A673 (cell line): ENCODE measurements around the gene CASZ1. TPM values are rescaled to one million over a fixed set of nuclear protein-coding genes. Genes with fewer than 3 reads are reported as not detected.

Source experiments
- BruUV-seq: library from RNA; stranded (reverse); fragments of 400-500 nt; replicated peaks from 2 replicates; lab custom pipeline; 2021; lab: Mats Ljungman, UMichigan
- CTCF ChIA-PET: fragments of 300-600 bp; sonication (Branson Sonifier 250); formaldehyde crosslinking; loops from one replicate; lab custom pipeline; 2022; ENCODE audit warnings: antibody characterized with exemption; lab: Charles Lee
- POLR2A ChIA-PET: fragments of 300-600 bp; sonication (Branson Sonifier 250); formaldehyde crosslinking; loops from one replicate; lab custom pipeline; 2022; ENCODE audit warnings: antibody characterized with exemption; ENCODE audit not compliant: low non-redundant PET; lab: Charles Lee
- DNase-seq: peaks from one replicate; pipeline ENCODE4 v3.0.0-alpha.2; 2015; ENCODE audit warnings: low spot score
- H3K27ac ChIP-seq: fragments of 200-600 bp; sonication (generic); 2 replicates; pipeline ENCODE4 v1.5.1; 2016; ENCODE audit warnings: mixed run types, low read depth, mild to moderate bottlenecking, mixed read lengths, antibody characterized with exemption, low read length; ENCODE audit not compliant: poor library complexity, severe bottlenecking
- H3K27me3 ChIP-seq: fragments of 200-600 bp; sonication (generic); replicated peaks from 2 replicates; pipeline ENCODE4 v1.6.1; 2017; ENCODE audit warnings: mixed run types, low read depth, mild to moderate bottlenecking, mixed read lengths, antibody characterized with exemption, low read length; ENCODE audit not compliant: insufficient read depth, poor library complexity
- H3K36me3 ChIP-seq: fragments of 200-600 bp; sonication (generic); 2 replicates; pipeline ENCODE4 v1.6.1; 2016; ENCODE audit warnings: mixed run types, mild to moderate bottlenecking, mixed read lengths, antibody characterized with exemption, low read length; ENCODE audit not compliant: insufficient read depth, poor library complexity, severe bottlenecking
- H3K4me1 ChIP-seq: fragments of 200-600 bp; sonication (generic); 2 replicates; pipeline ENCODE4 v1.6.1; 2017; ENCODE audit warnings: mixed run types, mild to moderate bottlenecking, mixed read lengths, antibody characterized with exemption, low read length; ENCODE audit not compliant: insufficient read depth, poor library complexity, severe bottlenecking
- H3K4me3 ChIP-seq: fragments of 200-600 bp; sonication (generic); 2 replicates; pipeline ENCODE4 v1.5.1; 2016; ENCODE audit warnings: low read depth, mixed run types, mild to moderate bottlenecking, mixed read lengths, low read length; ENCODE audit not compliant: poor library complexity, severe bottlenecking
- H3K9me3 ChIP-seq: fragments of 200-600 bp; sonication (generic); 2 replicates; pipeline ENCODE4 v1.6.1; 2016; ENCODE audit warnings: mixed run types, low read depth, mild to moderate bottlenecking, mixed read lengths, antibody characterized with exemption, low read length; ENCODE audit not compliant: poor library complexity, severe bottlenecking
- EZH2 ChIP-seq: fragments of 200-600 bp; sonication (generic); IDR thresholded peaks from 2 replicates; pipeline ENCODE4 v1.6.1; 2017; ENCODE audit warnings: borderline replicate concordance, low read depth, mild to moderate bottlenecking, mixed read lengths, antibody characterized with exemption, low read length; ENCODE audit not compliant: poor library complexity, severe bottlenecking
- intact Hi-C: fragments of 100-400 bp; cut with micrococcal nuclease; formaldehyde crosslinking; loops from one replicate; pipeline ENCODE4 v1.10.0; 2022; ENCODE audit not compliant: unreplicated experiment
- total RNA-seq: library from RNA; stranded (reverse); gene quantifications from 2 replicates; pipeline ENCODE4 v1.2.3, GENCODE V29; 2021
- TF ChIP-seq, protein P1 (sequence below): fragments of 300-800, 200-600 bp; sonication (generic); conservative IDR thresholded peaks from 2 replicates; pipeline ENCODE4 v1.5.1; 2017; ENCODE audit warnings: low read depth, mild to moderate bottlenecking, antibody characterized with exemption, low read length, moderate library complexity, mixed read lengths

The CASZ1 gene
- total RNA-seq, 1 experiment from 2014 or later, result 1.9 TPM

DNA sequence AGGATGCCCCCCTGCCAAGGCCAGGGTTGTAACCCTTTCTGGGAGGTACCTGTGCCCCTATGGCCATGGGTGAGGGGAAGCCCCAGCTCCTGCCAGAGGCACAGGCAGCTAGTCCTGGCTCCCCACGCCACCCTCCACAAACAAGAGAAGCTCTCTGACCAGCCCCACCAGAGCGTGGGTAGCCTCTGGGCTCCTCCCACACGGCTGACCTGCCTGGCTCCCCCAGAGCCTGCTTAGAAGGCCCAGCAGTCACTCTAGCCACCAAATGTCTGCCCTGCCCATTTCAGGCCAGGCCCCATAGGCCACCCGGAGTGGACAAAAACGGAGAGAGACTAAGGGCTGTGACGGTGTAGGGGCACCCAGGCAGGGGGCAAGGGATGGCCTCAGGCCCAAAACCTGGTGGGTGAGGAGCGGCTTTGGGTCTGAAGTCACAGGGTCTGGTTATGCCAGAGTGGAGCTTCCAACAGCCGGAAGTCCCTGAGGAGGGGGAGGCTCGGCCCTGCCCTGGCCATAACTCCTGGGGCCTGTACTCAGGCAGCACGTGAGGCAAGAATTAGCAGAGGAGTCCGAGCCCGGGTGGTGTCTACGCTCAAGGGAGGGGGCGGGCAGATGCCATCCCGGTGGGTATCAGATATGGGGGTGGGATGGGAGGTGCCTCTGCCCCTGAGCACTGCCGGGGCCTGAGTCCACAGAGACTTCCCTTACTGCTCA is 155.4 kb downstream of the CASZ1 start:
- peaks cover 14% of the 10 kb centered on the region for H3K4me1 ChIP-seq
- H3K27ac ChIP-seq, result no peak overlapping the region
- no TSS peak for BruUV-seq
- no peaks in the 10 kb centered on the region for H3K27me3 ChIP-seq
- no peak overlapping the region for H3K4me3 ChIP-seq
- H3K9me3 ChIP-seq, result no peaks in the 10 kb centered on the region
- no peak for DNase-seq
- intact Hi-C loops, result no loop called here
- ChIA-PET POLR2A (no interaction called here), CTCF (no interaction called here)
- TF ChIP-seq, protein P1, sequence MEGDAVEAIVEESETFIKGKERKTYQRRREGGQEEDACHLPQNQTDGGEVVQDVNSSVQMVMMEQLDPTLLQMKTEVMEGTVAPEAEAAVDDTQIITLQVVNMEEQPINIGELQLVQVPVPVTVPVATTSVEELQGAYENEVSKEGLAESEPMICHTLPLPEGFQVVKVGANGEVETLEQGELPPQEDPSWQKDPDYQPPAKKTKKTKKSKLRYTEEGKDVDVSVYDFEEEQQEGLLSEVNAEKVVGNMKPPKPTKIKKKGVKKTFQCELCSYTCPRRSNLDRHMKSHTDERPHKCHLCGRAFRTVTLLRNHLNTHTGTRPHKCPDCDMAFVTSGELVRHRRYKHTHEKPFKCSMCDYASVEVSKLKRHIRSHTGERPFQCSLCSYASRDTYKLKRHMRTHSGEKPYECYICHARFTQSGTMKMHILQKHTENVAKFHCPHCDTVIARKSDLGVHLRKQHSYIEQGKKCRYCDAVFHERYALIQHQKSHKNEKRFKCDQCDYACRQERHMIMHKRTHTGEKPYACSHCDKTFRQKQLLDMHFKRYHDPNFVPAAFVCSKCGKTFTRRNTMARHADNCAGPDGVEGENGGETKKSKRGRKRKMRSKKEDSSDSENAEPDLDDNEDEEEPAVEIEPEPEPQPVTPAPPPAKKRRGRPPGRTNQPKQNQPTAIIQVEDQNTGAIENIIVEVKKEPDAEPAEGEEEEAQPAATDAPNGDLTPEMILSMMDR, result no peak
- no peak for TF ChIP-seq EZH2
- no peaks in the 10 kb centered on the region for H3K36me3 ChIP-seq

DNA sequence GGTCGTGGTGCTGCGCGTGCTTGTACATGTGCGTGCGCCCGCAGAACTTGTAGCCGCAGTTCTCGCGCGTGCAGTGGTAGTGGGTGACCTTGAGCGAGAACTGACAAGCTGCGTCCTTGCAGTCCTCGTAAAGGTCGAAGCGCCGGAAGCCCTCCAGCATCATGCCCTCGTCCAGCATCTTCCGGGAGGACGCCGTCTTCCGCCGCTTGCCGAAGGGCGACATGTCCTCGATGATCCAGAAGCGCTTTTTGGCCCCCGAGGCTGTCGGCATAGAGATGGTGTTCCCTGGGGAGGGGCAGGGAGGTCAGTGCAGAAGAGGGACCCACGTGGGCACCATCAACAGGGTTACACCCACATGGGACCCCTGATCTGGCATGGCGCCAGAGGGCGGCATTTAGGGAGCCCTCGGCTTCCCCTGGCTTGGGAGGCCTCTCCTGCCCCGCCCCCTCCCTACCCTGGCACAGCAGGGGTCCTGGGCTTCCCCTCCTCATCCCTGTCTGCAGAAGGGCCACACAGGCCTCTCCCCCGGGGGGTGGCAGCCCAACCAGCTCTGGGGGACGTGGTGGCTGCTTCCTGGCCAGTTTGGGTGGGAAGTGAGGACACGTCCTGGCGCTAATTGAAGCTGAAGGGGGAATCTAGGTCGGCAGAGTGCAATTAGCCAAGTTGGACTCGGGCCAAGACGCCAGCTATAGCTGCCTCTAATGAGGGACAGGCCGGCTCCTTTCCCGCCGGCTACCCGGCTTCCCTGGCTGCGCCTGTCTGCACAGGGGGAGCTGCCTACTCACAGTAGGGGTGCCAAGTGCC is 156.5 kb downstream of the CASZ1 start:
- ChIA-PET CTCF (no interaction called here), POLR2A (no interaction called here)
- Histone ChIP-seq H3K9me3 (no peaks in the 10 kb centered on the region), H3K4me3 (no peak overlapping the region), H3K4me1 (peaks cover 24% of the 10 kb centered on the region), H3K36me3 (no peaks in the 10 kb centered on the region), H3K27me3 (no peaks in the 10 kb centered on the region), H3K27ac (no peak overlapping the region)
- intact Hi-C loops, result no loop called here
- no TSS peak for BruUV-seq
- peak; percentile 70 for DNase-seq
- no peak for TF ChIP-seq EZH2
- TF ChIP-seq, protein P1, result no peak

DNA sequence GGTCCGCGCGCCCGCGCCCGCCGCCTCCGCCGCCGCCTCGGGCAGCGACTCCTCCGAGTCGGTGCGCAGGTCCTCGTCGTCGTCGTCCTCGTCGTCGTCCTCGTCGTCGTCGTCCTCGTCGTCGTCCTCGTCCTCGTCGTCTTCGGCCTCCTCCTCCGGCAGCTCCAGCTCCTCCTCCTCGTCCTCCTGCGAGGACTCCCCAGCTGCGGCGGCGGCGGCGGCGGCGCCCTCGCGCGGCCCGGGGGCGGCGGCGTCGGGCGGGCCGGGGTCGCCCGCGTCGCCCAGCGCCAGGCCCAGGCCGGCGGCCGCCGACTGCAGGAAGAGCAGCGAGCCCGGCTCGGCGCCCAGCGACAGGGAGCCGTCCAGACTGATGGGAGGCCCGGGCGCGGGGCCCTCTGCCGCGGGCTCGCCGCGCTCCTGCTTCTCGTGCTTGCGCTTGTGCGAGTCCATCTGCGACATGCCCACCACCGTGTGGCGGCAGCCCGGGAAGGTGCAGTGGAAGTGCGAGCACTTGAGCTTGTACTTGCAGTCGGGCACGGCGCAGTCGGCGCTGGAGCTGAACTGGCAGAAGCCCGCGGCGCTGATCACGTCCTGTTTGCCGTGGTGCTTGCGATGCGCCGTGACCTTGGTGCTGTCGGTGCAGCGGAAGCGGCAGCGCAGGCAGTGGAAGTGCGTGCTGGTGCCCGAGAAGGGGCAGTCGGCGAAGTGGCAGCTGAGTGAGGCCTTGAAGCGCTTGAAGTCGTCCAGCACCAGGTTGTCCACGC is 157.3 kb downstream of the CASZ1 start:
- ChIA-PET CTCF (no interaction called here), POLR2A (interaction anchor here (0.7 kb wide), 1 partner anchor 623 kb away, joined by 3 read pairs; no protein-coding TSS in a partner anchor)
- no peak for DNase-seq
- H3K4me1 ChIP-seq, result peaks cover 32% of the 10 kb centered on the region
- TF ChIP-seq, protein P1, result no peak
- no peak for TF ChIP-seq EZH2
- no TSS peak for BruUV-seq
- no peaks in the 10 kb centered on the region for H3K9me3 ChIP-seq
- H3K27ac ChIP-seq, result no peak overlapping the region
- intact Hi-C loops, result no loop called here
- no peaks in the 10 kb centered on the region for H3K27me3 ChIP-seq
- no peak overlapping the region for H3K4me3 ChIP-seq
- H3K36me3 ChIP-seq, result no peaks in the 10 kb centered on the region
